GM12878 (cell line): ENCODE results near the gene ATXN2. TPM values are rescaled to one million over a fixed set of nuclear protein-coding genes. Genes with fewer than 3 reads are reported as not detected.

ENCODE experiments used
- ATAC-seq: fragments of 200-7000 bp; cut with Tn5 transposase; 3 replicates; pipeline ENCODE4 v1.9.1; 2020; ENCODE audit warnings: mild to moderate bottlenecking, moderate library complexity
- BruUV-seq: library from RNA; stranded (reverse); fragments of 400-500 nt; replicated peaks from 2 replicates; lab custom pipeline; 2021; lab: Mats Ljungman, UMichigan
- CTCF ChIA-PET: fragments of 300-600 bp; sonication (Branson Sonifier 250); formaldehyde crosslinking; extraction: SDS; loops from one replicate; lab custom pipeline; 2021; ENCODE audit warnings: inconsistent platforms; lab: Yijun Ruan, JAX
- POLR2A ChIA-PET: fragments of 350-600 bp; formaldehyde crosslinking; extraction: SDS; loops from one replicate; lab custom pipeline; 2021; ENCODE audit warnings: inconsistent platforms; lab: Charles Lee
- RAD21 ChIA-PET: fragments of 300-600 bp; sonication (Branson Sonifier 250); formaldehyde crosslinking; loops from one replicate; lab custom pipeline; 2023; ENCODE audit warnings: antibody characterized with exemption; ENCODE audit not compliant: unreplicated experiment; lab: Charles Lee
- SMC1A ChIA-PET: fragments of 300-600 bp; sonication (Branson Sonifier 250); formaldehyde crosslinking; loops from one replicate; lab custom pipeline; 2023; ENCODE audit not compliant: unreplicated experiment, uncharacterized antibody; lab: Charles Lee
- DNase-seq: peaks from one replicate; pipeline ENCODE4 v3.0.0-alpha.2; 2011; ENCODE audit warnings: low read depth, low spot score
- FAIRE-seq: peaks from 3 replicates; lab custom pipeline; 2011; peaks lifted over from hg19 to GRCh38; lab: Jason Lieb, UNC
- H2AFZ ChIP-seq: 2 replicates; pipeline ENCODE4 v1.6.0; 2011; ENCODE audit warnings: low read depth, low read length, control low read depth; ENCODE audit not compliant: control insufficient read depth
- H3K27ac ChIP-seq: 2 replicates; pipeline ENCODE4 v1.5.1; 2011; ENCODE audit warnings: control low read depth; ENCODE audit not compliant: control insufficient read depth, insufficient read depth
- H3K27me3 ChIP-seq, 2 experiments: replicated peaks in 1 of 2; 2 replicates each; pipeline versions ENCODE4 v1.6.0 to v1.6.1; 2011; ENCODE audit warnings: low read length in 1 of 2; ENCODE audit not compliant: control insufficient read depth in 2 of 2, insufficient read depth in 2 of 2
- H3K36me3 ChIP-seq, 2 experiments: 2 replicates each; pipeline ENCODE4 v1.5.1; 2011; ENCODE audit warnings: low read length in 1 of 2; ENCODE audit not compliant: control insufficient read depth in 2 of 2, insufficient read depth in 2 of 2
- H3K4me1 ChIP-seq: 2 replicates; pipeline ENCODE4 v1.6.1; 2011; ENCODE audit warnings: mild to moderate bottlenecking, low read length, moderate library complexity, mixed read lengths; ENCODE audit not compliant: control insufficient read depth, insufficient read depth
- H3K4me2 ChIP-seq: 2 replicates; pipeline ENCODE4 v1.6.0; 2011; ENCODE audit warnings: control low read depth; ENCODE audit not compliant: control insufficient read depth, insufficient read depth
- H3K4me3 ChIP-seq: fragments of 200-600 bp; sonication (generic); 2 replicates; pipeline ENCODE4 v1.5.1; 2016
- H3K79me2 ChIP-seq: 2 replicates; pipeline ENCODE4 v1.6.0; 2011; ENCODE audit warnings: low read length; ENCODE audit not compliant: control insufficient read depth, insufficient read depth
- H3K9ac ChIP-seq: 2 replicates; pipeline ENCODE4 v1.8.0; 2011; ENCODE audit warnings: low read length, control low read depth, mixed read lengths; ENCODE audit not compliant: control insufficient read depth, insufficient read depth
- H3K9me3 ChIP-seq: replicated peaks from 3 replicates; pipeline ENCODE4 v1.5.1; 2011; ENCODE audit warnings: mild to moderate bottlenecking, low read length; ENCODE audit not compliant: control insufficient read depth, insufficient read depth
- H4K20me1 ChIP-seq: 2 replicates; pipeline ENCODE4 v1.6.0; 2011; ENCODE audit not compliant: control insufficient read depth, insufficient read depth
- ATF7 ChIP-seq: fragments of 450-650 bp; IDR thresholded peaks from 2 replicates; pipeline ENCODE4 v1.6.1; 2016; ENCODE audit warnings: low read depth, mild to moderate bottlenecking
- BCL11A ChIP-seq: IDR thresholded peaks from 2 replicates; pipeline ENCODE4 v1.6.1; 2011; ENCODE audit warnings: low read depth, low read length
- BHLHE40 ChIP-seq, 2 experiments: fragments of 450-650 bp in 1 of 2; IDR thresholded peaks; 2 replicates each; pipeline ENCODE4 v1.6.1; 2011 to 2017; ENCODE audit warnings: low read depth in 2 of 2, borderline replicate concordance in 1 of 2, improper control_type of control experiment in 1 of 2, low read length in 1 of 2, mild to moderate bottlenecking in 1 of 2
- CHD4 ChIP-seq: fragments of 200-600 bp; sonication (generic); IDR thresholded peaks from 2 replicates; pipeline ENCODE4 v1.6.1; 2016; ENCODE audit warnings: mild to moderate bottlenecking
- CREB1 ChIP-seq: IDR thresholded peaks from 2 replicates; pipeline ENCODE4 v1.6.1; 2012; ENCODE audit warnings: low read depth, mild to moderate bottlenecking, inconsistent platforms
- DPF2 ChIP-seq: fragments of 450-650 bp; IDR thresholded peaks from 2 replicates; pipeline ENCODE4 v1.6.1; 2017; ENCODE audit warnings: mild to moderate bottlenecking
- PML ChIP-seq: IDR thresholded peaks from 2 replicates; pipeline ENCODE4 v1.6.1; 2012; ENCODE audit warnings: low read length, inconsistent platforms
- POLR2A ChIP-seq: IDR thresholded peaks from 2 replicates; pipeline ENCODE4 v1.6.1; 2011; ENCODE audit warnings: low read depth, mild to moderate bottlenecking, low read length
- POLR2AphosphoS2 ChIP-seq: IDR thresholded peaks from 2 replicates; pipeline ENCODE4 v1.6.1; 2011; ENCODE audit warnings: low read depth, mild to moderate bottlenecking, low read length, improper control_type of control experiment, moderate library complexity
- SMAD5 ChIP-seq: IDR thresholded peaks from 2 replicates; pipeline ENCODE4 v1.6.1; 2016; ENCODE audit warnings: antibody characterized with exemption, low read depth
- WGBS: methylation state at CpG from one replicate; pipeline ENCODE4 v1.1.6; 2016; ENCODE audit warnings: low lambda C conversion rate; ENCODE audit not compliant: insufficient replicate concordance, insufficient coverage; ENCODE audit errors: missing lambda C conversion rate; 5-methylcytosine and 5-hydroxymethylcytosine counted together
- in situ Hi-C: fragments of 300-500 bp; cut with MboI; formaldehyde crosslinking; loops from 9 replicates; pipeline ENCODE4 v1.14.3; 2018; ENCODE audit warnings: mixed read lengths
- intact Hi-C: fragments of 100-400 bp; cut with micrococcal nuclease; formaldehyde crosslinking; loops from one replicate; pipeline ENCODE4 v1.14.2; 2022; ENCODE audit not compliant: unreplicated experiment
- polyA plus RNA-seq, 11 experiments: library from polyadenylated mRNA; depleted of rRNA in 4 of 11; unstranded in 6 of 11; stranded (reverse) in 5 of 11; fragments of >200 nt; fragmentation: Nextera tagmentation in 4 of 11; fragmentation: Illumina TruSeq in 1 of 11; extraction: Ambion mirVana in 4 of 11; extraction: Trizol in 1 of 11; gene quantifications; 1 replicate in 1 of 11; 2 replicates in 10 of 11; pipeline versions ENCODE4 v1.2.1 to v1.2.3, GENCODE V29; 2011 to 2016; ENCODE audit warnings: inconsistent platforms in 2 of 11, missing spikeins in 2 of 11, low read depth in 1 of 11
- total RNA-seq, 4 experiments: library from RNA; depleted of rRNA in 3 of 4; stranded (reverse); fragments of >200 nt in 3 of 4; fragmentation: Illumina TruSeq in 1 of 4; extraction: Trizol in 1 of 4; gene quantifications; 2 replicates each; pipeline versions ENCODE4 v1.2.1 to v1.2.3, GENCODE V29; 2013 to 2021
- TF ChIP-seq, protein P1 (sequence below): IDR thresholded peaks from 2 replicates; pipeline ENCODE4 v1.6.1; 2012; ENCODE audit warnings: low read depth, low read length, improper control_type of control experiment
- TF ChIP-seq, protein P2 (sequence below): fragments of 450-650 bp; IDR thresholded peaks from 2 replicates; pipeline ENCODE4 v1.6.1; 2017; ENCODE audit warnings: borderline replicate concordance
- TF ChIP-seq, protein P3 (sequence below): fragments of 450-650 bp; IDR thresholded peaks from 2 replicates; pipeline ENCODE4 v1.6.1; 2017; ENCODE audit warnings: low read depth, mild to moderate bottlenecking, moderate library complexity
- TF ChIP-seq, protein P4 (sequence below): IDR thresholded peaks from 2 replicates; pipeline ENCODE4 v1.6.1; 2011; ENCODE audit warnings: borderline replicate concordance, low read depth, mild to moderate bottlenecking, moderate library complexity, low read length; ENCODE audit not compliant: insufficient read depth, poor library complexity, severe bottlenecking

ATXN2 gene
- total and polyA plus RNA-seq, 10 of the 15 experiments (the other 5 are each of a cell fraction or from before 2014, with no cell fraction given): 8.8 to 31.5 (median 19.0) TPM

DNA sequence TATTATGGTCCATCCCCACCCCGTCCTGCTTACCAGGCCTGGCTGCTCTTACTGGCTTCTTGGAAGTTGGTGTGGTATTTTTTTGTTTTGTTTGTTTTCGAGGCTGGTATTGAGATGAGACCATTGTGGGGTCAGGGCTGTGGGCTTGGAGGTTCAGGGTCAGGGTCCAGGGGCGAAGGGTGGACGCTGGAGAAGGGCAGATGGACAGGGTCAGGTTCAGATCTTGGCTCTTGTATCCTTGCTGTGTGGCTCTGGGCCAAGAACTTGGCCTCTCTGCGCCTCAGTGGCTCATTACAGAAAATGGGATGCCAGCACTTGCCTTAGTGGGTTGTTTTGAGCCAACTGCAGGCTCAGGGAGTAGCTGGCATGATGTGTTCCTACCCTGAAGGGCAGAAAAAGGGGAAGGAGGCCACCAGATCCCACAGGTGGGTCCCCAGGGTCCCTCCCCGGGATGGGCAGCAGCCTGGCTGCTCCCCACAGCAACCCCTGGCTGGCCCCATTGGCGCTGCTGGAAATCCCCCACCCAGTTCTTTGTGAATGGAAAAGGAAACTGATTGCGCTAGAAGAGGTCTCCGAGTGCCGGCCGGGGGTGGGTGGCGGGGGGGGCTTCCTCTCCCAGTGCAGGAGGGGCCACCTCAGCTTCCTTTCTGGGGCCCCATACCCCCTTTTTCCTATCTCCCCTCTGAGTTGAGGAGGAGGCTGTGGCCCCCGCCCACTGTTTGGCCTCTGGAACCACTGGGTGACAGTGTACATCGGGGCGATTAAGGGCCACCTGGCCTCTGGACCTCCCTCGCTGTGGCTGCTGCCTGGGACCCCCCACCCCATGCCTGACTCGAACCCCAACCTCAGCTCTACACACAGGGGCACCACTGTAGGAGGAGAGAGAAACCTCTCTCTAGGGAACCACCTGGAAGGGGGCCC lies 168.4 kb downstream of the ATXN2 start:
- Histone ChIP-seq H3K4me1 (peaks cover 85% of the 10 kb centered on the region), H3K36me3 (peaks cover 3 to 9% of the 10 kb centered on the region in 2 experiments; a peak in 3 of 4 replicates), H3K27me3 (no peaks in the 10 kb centered on the region), H3K4me3 (peak overlapping the region; percentile 52; the same call in 1 of the 2 replicates), H3K4me2 (peak overlapping the region; percentile 99), H3K9ac (peak overlapping the region; percentile 91), H3K79me2 (peaks cover 89% of the 10 kb centered on the region), H4K20me1 (peaks cover 3% of the 10 kb centered on the region; the same call in 1 of the 2 replicates), H3K9me3 (no peaks in the 10 kb centered on the region), H3K27ac (peak overlapping the region; percentile 95), H2AFZ (no peak overlapping the region; the same call in 1 of the 2 replicates)
- ChIA-PET CTCF (interaction anchor here (1.0 to 10.2 kb wide), 8 partner anchors 8 to 34 kb away, joined by 3 to 160 read pairs (median 19); no protein-coding TSS in a partner anchor), POLR2A (interaction anchor here (0.6 to 12.0 kb wide), 8 partner anchors 10 to 1066 kb away, joined by 3 to 188 read pairs (median 4); partner anchors contain the start of gene SH2B3), RAD21 (interaction anchor here (0.7 to 5.2 kb wide), 10 partner anchors 10 to 34 kb away, joined by 3 to 53 read pairs (median 24); no protein-coding TSS in a partner anchor), SMC1A (interaction anchor here (0.7 to 7.7 kb wide), 12 partner anchors 10 to 98 kb away, joined by 3 to 57 read pairs (median 12); partner anchors contain the start of gene SH2B3)
- FAIRE-seq (peak; percentile 47), DNase-seq (no peak), ATAC-seq (peak; percentile 41)
- TSS peak; percentile 68 for BruUV-seq
- intact Hi-C loops: loop anchor here (1.0 to 2.0 kb wide), 2 partner anchors 15 to 26 kb away; partner anchors contain the start of gene SH2B3
- in situ Hi-C loops: loop anchor here (25.0 kb wide), 1 partner anchor 1782 kb away; the partner anchor contains the start of gene TPCN1
- WGBS: 0% methylated on average over 14 of the region's 17 CpGs
- TF ChIP-seq, protein P1, sequence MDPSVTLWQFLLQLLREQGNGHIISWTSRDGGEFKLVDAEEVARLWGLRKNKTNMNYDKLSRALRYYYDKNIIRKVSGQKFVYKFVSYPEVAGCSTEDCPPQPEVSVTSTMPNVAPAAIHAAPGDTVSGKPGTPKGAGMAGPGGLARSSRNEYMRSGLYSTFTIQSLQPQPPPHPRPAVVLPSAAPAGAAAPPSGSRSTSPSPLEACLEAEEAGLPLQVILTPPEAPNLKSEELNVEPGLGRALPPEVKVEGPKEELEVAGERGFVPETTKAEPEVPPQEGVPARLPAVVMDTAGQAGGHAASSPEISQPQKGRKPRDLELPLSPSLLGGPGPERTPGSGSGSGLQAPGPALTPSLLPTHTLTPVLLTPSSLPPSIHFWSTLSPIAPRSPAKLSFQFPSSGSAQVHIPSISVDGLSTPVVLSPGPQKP: no peak
- TF ChIP-seq POLR2AphosphoS2: no peak
- TF ChIP-seq, protein P2, sequence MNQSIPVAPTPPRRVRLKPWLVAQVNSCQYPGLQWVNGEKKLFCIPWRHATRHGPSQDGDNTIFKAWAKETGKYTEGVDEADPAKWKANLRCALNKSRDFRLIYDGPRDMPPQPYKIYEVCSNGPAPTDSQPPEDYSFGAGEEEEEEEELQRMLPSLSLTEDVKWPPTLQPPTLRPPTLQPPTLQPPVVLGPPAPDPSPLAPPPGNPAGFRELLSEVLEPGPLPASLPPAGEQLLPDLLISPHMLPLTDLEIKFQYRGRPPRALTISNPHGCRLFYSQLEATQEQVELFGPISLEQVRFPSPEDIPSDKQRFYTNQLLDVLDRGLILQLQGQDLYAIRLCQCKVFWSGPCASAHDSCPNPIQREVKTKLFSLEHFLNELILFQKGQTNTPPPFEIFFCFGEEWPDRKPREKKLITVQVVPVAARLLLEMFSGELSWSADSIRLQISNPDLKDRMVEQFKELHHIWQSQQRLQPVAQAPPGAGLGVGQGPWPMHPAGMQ: no peak
- no peak for TF ChIP-seq ATF7
- TF ChIP-seq PML: peak; percentile 45; the same call in 1 of the 2 replicates
- 0 out of 2 replicates have a peak, but pooled peaks have one; percentile 32 for TF ChIP-seq CREB1
- no peak for TF ChIP-seq POLR2A
- TF ChIP-seq SMAD5: no peak
- TF ChIP-seq, protein P3, sequence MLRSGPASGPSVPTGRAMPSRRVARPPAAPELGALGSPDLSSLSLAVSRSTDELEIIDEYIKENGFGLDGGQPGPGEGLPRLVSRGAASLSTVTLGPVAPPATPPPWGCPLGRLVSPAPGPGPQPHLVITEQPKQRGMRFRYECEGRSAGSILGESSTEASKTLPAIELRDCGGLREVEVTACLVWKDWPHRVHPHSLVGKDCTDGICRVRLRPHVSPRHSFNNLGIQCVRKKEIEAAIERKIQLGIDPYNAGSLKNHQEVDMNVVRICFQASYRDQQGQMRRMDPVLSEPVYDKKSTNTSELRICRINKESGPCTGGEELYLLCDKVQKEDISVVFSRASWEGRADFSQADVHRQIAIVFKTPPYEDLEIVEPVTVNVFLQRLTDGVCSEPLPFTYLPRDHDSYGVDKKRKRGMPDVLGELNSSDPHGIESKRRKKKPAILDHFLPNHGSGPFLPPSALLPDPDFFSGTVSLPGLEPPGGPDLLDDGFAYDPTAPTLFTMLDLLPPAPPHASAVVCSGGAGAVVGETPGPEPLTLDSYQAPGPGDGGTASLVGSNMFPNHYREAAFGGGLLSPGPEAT: peak; percentile 93
- TF ChIP-seq BHLHE40 (IDR thresholded peaks at IDR 0.05; ENCODE audit: borderline replicate concordance in 1 of 2, low read depth in 2 of 2, low read length in 1 of 2): peak; percentile 11 to 51; a peak in 1 of 4 replicates
- peak; percentile 36 for TF ChIP-seq BCL11A
- TF ChIP-seq, protein P4, sequence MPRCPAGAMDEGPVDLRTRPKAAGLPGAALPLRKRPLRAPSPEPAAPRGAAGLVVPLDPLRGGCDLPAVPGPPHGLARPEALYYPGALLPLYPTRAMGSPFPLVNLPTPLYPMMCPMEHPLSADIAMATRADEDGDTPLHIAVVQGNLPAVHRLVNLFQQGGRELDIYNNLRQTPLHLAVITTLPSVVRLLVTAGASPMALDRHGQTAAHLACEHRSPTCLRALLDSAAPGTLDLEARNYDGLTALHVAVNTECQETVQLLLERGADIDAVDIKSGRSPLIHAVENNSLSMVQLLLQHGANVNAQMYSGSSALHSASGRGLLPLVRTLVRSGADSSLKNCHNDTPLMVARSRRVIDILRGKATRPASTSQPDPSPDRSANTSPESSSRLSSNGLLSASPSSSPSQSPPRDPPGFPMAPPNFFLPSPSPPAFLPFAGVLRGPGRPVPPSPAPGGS: peak; percentile 71
- no peak for TF ChIP-seq CHD4
- peak; percentile 83 for TF ChIP-seq DPF2
